AG04450 (cell line): Measurements from ENCODE around the gene PKNOX2. TPM values are rescaled to one million over a fixed set of nuclear protein-coding genes. Genes with fewer than 3 reads are reported as not detected.

Experiments
- CTCF ChIA-PET: fragments of 300-600, 350-600 bp; formaldehyde crosslinking; extraction: SDS; loops from one replicate; lab custom pipeline; 2022; ENCODE audit warnings: antibody characterized with exemption, inconsistent platforms; lab: Charles Lee
- POLR2A ChIA-PET: fragments of 350-600 bp; formaldehyde crosslinking; extraction: SDS; loops from one replicate; lab custom pipeline; 2021; ENCODE audit warnings: antibody characterized with exemption, inconsistent platforms; lab: Yijun Ruan, JAX
- DNase-seq: peaks from one replicate; pipeline ENCODE4 v3.0.0-alpha.2; 2011; ENCODE audit warnings: low read depth, low spot score
- H3K27ac ChIP-seq: one replicate; pipeline ENCODE4 v1.5.1; 2012; ENCODE audit warnings: low read depth, low read length, control low read depth
- H3K27me3 ChIP-seq: one replicate; pipeline ENCODE4 v1.6.0; 2012; ENCODE audit warnings: low read length; ENCODE audit not compliant: control insufficient read depth, insufficient read depth
- H3K4me3 ChIP-seq: 2 replicates; pipeline ENCODE4 v1.5.1; 2011; ENCODE audit warnings: mild to moderate bottlenecking, low read depth, low read length, control low read depth
- H3K9me3 ChIP-seq: 2 replicates; pipeline ENCODE4 v1.5.1; 2012; ENCODE audit warnings: low read length; ENCODE audit not compliant: control insufficient read depth, insufficient read depth
- polyA plus RNA-seq: library from polyadenylated mRNA; depleted of rRNA; stranded (reverse); fragments of >200 nt; gene quantifications from 2 replicates; pipeline ENCODE4 v1.2.3, GENCODE V29; 2011
- TF ChIP-seq, protein P1 (sequence below): IDR thresholded peaks from 2 replicates; pipeline ENCODE4 v1.5.1; 2011; ENCODE audit warnings: low read depth, low read length, control low read depth, inconsistent platforms

Gene PKNOX2
- polyA plus RNA-seq, 1 experiment = 3.0 TPM

DNA sequence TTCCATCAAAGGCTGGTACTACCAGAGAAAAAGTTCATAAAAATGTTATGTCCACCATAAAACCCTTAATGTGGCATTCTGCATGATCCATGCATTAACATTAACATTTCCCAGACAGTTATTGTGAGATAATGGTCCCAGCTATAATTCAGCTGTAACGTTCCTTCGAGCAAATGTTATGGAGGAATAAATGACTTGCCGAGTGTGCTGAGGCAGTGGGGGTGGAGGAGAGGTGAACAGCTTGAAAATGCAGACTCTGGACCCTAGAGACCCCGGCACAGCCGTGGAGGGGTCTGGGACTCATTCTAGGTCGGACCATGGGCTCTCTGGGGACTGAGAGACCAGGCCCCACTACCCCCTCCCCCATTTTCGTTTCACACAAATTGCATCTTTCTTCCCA is 141.9 kb downstream of the PKNOX2 start:
- H3K27me3 ChIP-seq = peaks cover 15% of the 10 kb centered on the region
- no peak overlapping the region for H3K4me3 ChIP-seq
- H3K9me3 ChIP-seq = no peaks in the 10 kb centered on the region
- ChIA-PET CTCF (no interaction called here), POLR2A (no interaction called here)
- DNase-seq = no peak
- TF ChIP-seq, protein P1, sequence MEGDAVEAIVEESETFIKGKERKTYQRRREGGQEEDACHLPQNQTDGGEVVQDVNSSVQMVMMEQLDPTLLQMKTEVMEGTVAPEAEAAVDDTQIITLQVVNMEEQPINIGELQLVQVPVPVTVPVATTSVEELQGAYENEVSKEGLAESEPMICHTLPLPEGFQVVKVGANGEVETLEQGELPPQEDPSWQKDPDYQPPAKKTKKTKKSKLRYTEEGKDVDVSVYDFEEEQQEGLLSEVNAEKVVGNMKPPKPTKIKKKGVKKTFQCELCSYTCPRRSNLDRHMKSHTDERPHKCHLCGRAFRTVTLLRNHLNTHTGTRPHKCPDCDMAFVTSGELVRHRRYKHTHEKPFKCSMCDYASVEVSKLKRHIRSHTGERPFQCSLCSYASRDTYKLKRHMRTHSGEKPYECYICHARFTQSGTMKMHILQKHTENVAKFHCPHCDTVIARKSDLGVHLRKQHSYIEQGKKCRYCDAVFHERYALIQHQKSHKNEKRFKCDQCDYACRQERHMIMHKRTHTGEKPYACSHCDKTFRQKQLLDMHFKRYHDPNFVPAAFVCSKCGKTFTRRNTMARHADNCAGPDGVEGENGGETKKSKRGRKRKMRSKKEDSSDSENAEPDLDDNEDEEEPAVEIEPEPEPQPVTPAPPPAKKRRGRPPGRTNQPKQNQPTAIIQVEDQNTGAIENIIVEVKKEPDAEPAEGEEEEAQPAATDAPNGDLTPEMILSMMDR = no peak
- H3K27ac ChIP-seq = no peak overlapping the region

DNA sequence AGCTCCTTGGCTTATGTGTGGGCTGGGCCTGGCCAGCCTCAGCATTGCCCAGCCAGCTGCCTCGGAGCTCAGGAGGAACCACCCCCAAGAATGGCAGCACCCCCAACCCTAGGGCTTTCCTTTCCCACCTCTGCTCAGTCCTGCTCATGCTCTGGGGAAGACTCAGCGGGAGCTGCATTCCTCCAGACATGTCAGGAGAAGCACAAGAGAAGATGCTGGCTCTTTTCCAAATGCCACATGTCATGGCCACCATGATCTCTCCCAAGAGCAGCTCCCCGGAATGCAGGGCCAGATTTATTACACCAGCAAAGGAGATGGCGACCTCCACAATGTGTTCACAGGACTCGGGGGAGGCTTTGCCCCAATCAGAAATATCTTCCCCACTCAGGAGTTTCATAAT is 143.7 kb downstream of the PKNOX2 start:
- Histone ChIP-seq H3K27ac (no peak overlapping the region), H3K4me3 (no peak overlapping the region), H3K27me3 (peaks cover 15% of the 10 kb centered on the region), H3K9me3 (no peaks in the 10 kb centered on the region)
- ChIA-PET POLR2A (no interaction called here), CTCF (interaction anchor here (0.9 kb wide), 1 partner anchor 37 kb away, joined by 3 read pairs; no protein-coding TSS in a partner anchor)
- TF ChIP-seq, protein P1 = no peak
- DNase-seq = no peak

DNA sequence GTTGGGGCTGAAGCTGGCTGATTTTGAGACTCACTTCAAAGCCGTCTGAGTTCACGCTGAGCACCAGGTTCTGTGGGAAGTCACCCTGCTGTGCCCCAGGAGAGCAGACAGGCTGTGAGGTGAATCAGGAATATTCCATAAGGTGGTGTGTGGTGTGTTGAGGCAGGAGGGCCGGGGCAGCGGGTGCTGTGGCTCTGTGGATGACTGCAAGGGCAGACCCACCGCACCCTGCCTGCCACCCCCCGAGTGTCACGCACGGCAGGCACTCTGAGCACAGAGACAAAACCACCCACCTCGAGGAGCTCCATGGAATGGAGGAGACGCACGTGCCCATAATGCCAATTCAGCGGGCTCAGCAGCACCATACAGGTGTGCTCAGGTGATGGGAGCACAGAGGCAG is 147.8 kb downstream of the PKNOX2 start:
- H3K27ac ChIP-seq = no peak overlapping the region
- no peaks in the 10 kb centered on the region for H3K27me3 ChIP-seq
- peaks cover under 1% of the 10 kb centered on the region; the same call in 1 of the 2 replicates for H3K9me3 ChIP-seq
- no peak overlapping the region for H3K4me3 ChIP-seq
- DNase-seq = no peak
- CTCF ChIA-PET = interaction anchor here (0.9 kb wide), 1 partner anchor 33 kb away, joined by 3 read pairs; no protein-coding TSS in a partner anchor
- TF ChIP-seq, protein P1 = no peak
- POLR2A ChIA-PET = no interaction called here

DNA sequence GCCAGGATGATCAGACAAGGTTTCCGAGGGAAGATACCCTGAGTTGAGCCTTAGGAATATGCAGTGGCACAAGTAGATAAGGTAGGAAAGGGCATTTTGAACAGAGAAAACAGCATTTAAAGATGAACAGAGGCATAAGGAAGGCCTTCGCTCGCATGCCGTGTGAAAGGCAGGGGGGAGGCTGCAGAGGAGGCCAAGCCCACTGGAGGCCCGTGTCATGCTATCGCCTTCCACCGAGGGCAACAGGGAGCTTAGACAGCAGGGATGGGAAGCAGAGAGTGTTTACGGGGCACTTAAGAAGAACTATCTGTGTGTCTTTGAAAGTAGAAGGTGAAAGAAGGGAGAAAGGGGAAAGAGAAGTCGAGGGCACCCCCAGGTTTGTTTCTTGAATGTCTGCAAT is 148.3 kb downstream of the PKNOX2 start:
- TF ChIP-seq, protein P1 = no peak
- ChIA-PET CTCF (no interaction called here), POLR2A (no interaction called here)
- DNase-seq = no peak
- Histone ChIP-seq H3K27me3 (peaks cover 3% of the 10 kb centered on the region), H3K27ac (no peak overlapping the region), H3K9me3 (peaks cover 3% of the 10 kb centered on the region; the same call in 1 of the 2 replicates), H3K4me3 (no peak overlapping the region)

DNA sequence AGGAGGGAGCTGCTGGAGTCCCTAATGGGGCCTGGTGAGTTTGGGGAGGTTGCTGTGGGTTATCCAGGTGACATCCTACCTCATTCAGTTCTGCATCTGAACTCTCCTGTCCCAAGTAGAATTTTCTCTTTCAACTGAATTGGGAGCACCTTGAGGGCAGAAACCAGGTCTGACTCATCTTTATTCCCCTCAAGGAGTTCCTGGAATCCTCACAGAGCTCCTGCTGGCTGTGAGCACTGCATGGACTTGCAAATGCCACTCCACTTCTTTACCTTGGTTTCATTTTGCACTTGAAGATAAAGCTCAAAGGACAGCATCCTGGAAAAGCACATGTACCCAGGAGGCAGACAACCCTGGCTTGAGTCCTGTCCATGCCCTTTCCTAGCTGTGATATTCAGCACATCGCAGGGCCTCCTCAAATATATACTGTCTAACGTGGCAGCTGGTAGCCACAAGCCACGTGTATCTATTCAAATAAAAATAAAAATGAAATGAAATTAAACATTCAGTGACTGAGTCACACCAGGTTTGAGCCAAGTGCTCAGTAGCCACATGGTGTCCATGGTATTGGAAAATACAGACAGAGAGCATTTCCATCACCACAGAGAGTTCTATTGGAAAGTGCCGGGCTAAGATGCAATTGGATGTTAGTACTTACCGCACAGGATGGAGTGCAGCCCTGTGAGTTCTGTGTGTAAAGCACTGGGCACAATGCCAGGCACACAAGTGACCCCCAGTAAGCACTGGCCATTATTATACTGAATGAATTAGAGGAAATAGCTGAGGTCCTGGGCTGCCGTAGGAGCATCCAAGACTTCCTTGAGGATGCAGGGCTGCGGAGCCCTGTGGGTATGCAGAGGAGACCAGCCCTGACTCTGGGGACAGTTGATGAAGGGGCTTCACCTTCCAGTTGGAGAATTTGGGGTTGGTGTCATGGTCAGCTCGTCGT is 149.0 kb downstream of the PKNOX2 start:
- Histone ChIP-seq H3K9me3 (peaks cover 3% of the 10 kb centered on the region; the same call in 1 of the 2 replicates), H3K27me3 (peaks cover 4% of the 10 kb centered on the region), H3K4me3 (no peak overlapping the region), H3K27ac (no peak overlapping the region)
- TF ChIP-seq, protein P1 = no peak
- POLR2A ChIA-PET = no interaction called here
- CTCF ChIA-PET = no interaction called here
- no peak for DNase-seq
